GM12878 (cell line): ENCODE measurements around the gene CAMTA1. TPM values are rescaled to one million over a fixed set of nuclear protein-coding genes. Genes with fewer than 3 reads are reported as not detected.

Source experiments
- ATAC-seq: fragments of 200-7000 bp; cut with Tn5 transposase; 3 replicates; pipeline ENCODE4 v1.9.1; 2020; ENCODE audit warnings: mild to moderate bottlenecking, moderate library complexity
- BruUV-seq: library from RNA; stranded (reverse); fragments of 400-500 nt; replicated peaks from 2 replicates; lab custom pipeline; 2021; lab: Mats Ljungman, UMichigan
- CTCF ChIA-PET: fragments of 300-600 bp; sonication (Branson Sonifier 250); formaldehyde crosslinking; extraction: SDS; loops from one replicate; lab custom pipeline; 2021; ENCODE audit warnings: inconsistent platforms; lab: Yijun Ruan, JAX
- POLR2A ChIA-PET: fragments of 350-600 bp; formaldehyde crosslinking; extraction: SDS; loops from one replicate; lab custom pipeline; 2021; ENCODE audit warnings: inconsistent platforms; lab: Charles Lee
- RAD21 ChIA-PET: fragments of 300-600 bp; sonication (Branson Sonifier 250); formaldehyde crosslinking; loops from one replicate; lab custom pipeline; 2023; ENCODE audit warnings: antibody characterized with exemption; ENCODE audit not compliant: unreplicated experiment; lab: Charles Lee
- SMC1A ChIA-PET: fragments of 300-600 bp; sonication (Branson Sonifier 250); formaldehyde crosslinking; loops from one replicate; lab custom pipeline; 2023; ENCODE audit not compliant: unreplicated experiment, uncharacterized antibody; lab: Charles Lee
- DNase-seq: peaks from one replicate; pipeline ENCODE4 v3.0.0-alpha.2; 2011; ENCODE audit warnings: low read depth, low spot score
- FAIRE-seq: peaks from 3 replicates; lab custom pipeline; 2011; peaks lifted over from hg19 to GRCh38; lab: Jason Lieb, UNC
- H2AFZ ChIP-seq: 2 replicates; pipeline ENCODE4 v1.6.0; 2011; ENCODE audit warnings: low read depth, low read length, control low read depth; ENCODE audit not compliant: control insufficient read depth
- H3K27ac ChIP-seq: 2 replicates; pipeline ENCODE4 v1.5.1; 2011; ENCODE audit warnings: control low read depth; ENCODE audit not compliant: control insufficient read depth, insufficient read depth
- H3K27me3 ChIP-seq, 2 experiments: replicated peaks in 1 of 2; 2 replicates each; pipeline versions ENCODE4 v1.6.0 to v1.6.1; 2011; ENCODE audit warnings: low read length in 1 of 2; ENCODE audit not compliant: control insufficient read depth in 2 of 2, insufficient read depth in 2 of 2
- H3K36me3 ChIP-seq, 2 experiments: 2 replicates each; pipeline ENCODE4 v1.5.1; 2011; ENCODE audit warnings: low read length in 1 of 2; ENCODE audit not compliant: control insufficient read depth in 2 of 2, insufficient read depth in 2 of 2
- H3K4me1 ChIP-seq: 2 replicates; pipeline ENCODE4 v1.6.1; 2011; ENCODE audit warnings: mild to moderate bottlenecking, low read length, moderate library complexity, mixed read lengths; ENCODE audit not compliant: control insufficient read depth, insufficient read depth
- H3K4me2 ChIP-seq: 2 replicates; pipeline ENCODE4 v1.6.0; 2011; ENCODE audit warnings: control low read depth; ENCODE audit not compliant: control insufficient read depth, insufficient read depth
- H3K4me3 ChIP-seq: fragments of 200-600 bp; sonication (generic); 2 replicates; pipeline ENCODE4 v1.5.1; 2016
- H3K79me2 ChIP-seq: 2 replicates; pipeline ENCODE4 v1.6.0; 2011; ENCODE audit warnings: low read length; ENCODE audit not compliant: control insufficient read depth, insufficient read depth
- H3K9ac ChIP-seq: 2 replicates; pipeline ENCODE4 v1.8.0; 2011; ENCODE audit warnings: low read length, control low read depth, mixed read lengths; ENCODE audit not compliant: control insufficient read depth, insufficient read depth
- H3K9me3 ChIP-seq: replicated peaks from 3 replicates; pipeline ENCODE4 v1.5.1; 2011; ENCODE audit warnings: mild to moderate bottlenecking, low read length; ENCODE audit not compliant: control insufficient read depth, insufficient read depth
- H4K20me1 ChIP-seq: 2 replicates; pipeline ENCODE4 v1.6.0; 2011; ENCODE audit not compliant: control insufficient read depth, insufficient read depth
- ETV6 ChIP-seq, 2 experiments: fragments of 450-650 bp in 1 of 2; IDR thresholded peaks in 1 of 2; conservative IDR thresholded peaks in 1 of 2; 2 replicates each; pipeline ENCODE4 v1.6.1; 2014; ENCODE audit warnings: antibody characterized with exemption in 1 of 2, borderline replicate concordance in 1 of 2, low read depth in 1 of 2, mild to moderate bottlenecking in 1 of 2, moderate library complexity in 1 of 2
- IKZF2 ChIP-seq, 2 experiments: fragments of 450-650 bp; IDR thresholded peaks; 2 replicates each; pipeline ENCODE4 v1.6.1; 2017; ENCODE audit warnings: mild to moderate bottlenecking in 2 of 2, moderate library complexity in 2 of 2
- MEF2B ChIP-seq: fragments of 450-650 bp; IDR thresholded peaks from 2 replicates; pipeline ENCODE4 v1.6.1; 2018; ENCODE audit warnings: mild to moderate bottlenecking, moderate library complexity; ENCODE audit not compliant: partially characterized antibody, poor library complexity, severe bottlenecking
- NFYA ChIP-seq: IDR thresholded peaks from 2 replicates; pipeline ENCODE4 v1.6.1; 2011; ENCODE audit warnings: low read depth, mild to moderate bottlenecking, low read length, improper control_type of control experiment, borderline replicate concordance
- POLR2AphosphoS2 ChIP-seq: IDR thresholded peaks from 2 replicates; pipeline ENCODE4 v1.6.1; 2011; ENCODE audit warnings: low read depth, mild to moderate bottlenecking, low read length, improper control_type of control experiment, moderate library complexity
- POLR2AphosphoS5 ChIP-seq: IDR thresholded peaks from 2 replicates; pipeline ENCODE4 v1.6.1; 2011; ENCODE audit warnings: mild to moderate bottlenecking, low read length, inconsistent platforms
- RELA ChIP-seq: fragments of 450-650 bp; IDR thresholded peaks from 2 replicates; pipeline ENCODE4 v1.8.0; 2014; ENCODE audit warnings: borderline replicate concordance; ENCODE audit not compliant: partially characterized antibody
- SMAD1 ChIP-seq: fragments of 450-650 bp; IDR thresholded peaks from 2 replicates; pipeline ENCODE4 v1.6.1; 2018; ENCODE audit warnings: mild to moderate bottlenecking, low read depth; ENCODE audit not compliant: partially characterized antibody
- SMAD5 ChIP-seq: IDR thresholded peaks from 2 replicates; pipeline ENCODE4 v1.6.1; 2016; ENCODE audit warnings: antibody characterized with exemption, low read depth
- YY1 ChIP-seq: IDR thresholded peaks from 2 replicates; pipeline ENCODE4 v1.6.1; 2011; ENCODE audit warnings: low read depth, mild to moderate bottlenecking, low read length
- WGBS: methylation state at CpG from one replicate; pipeline ENCODE4 v1.1.6; 2016; ENCODE audit warnings: low lambda C conversion rate; ENCODE audit not compliant: insufficient replicate concordance, insufficient coverage; ENCODE audit errors: missing lambda C conversion rate; 5-methylcytosine and 5-hydroxymethylcytosine counted together
- in situ Hi-C: fragments of 300-500 bp; cut with MboI; formaldehyde crosslinking; loops from 9 replicates; pipeline ENCODE4 v1.14.3; 2018; ENCODE audit warnings: mixed read lengths
- intact Hi-C: fragments of 100-400 bp; cut with micrococcal nuclease; formaldehyde crosslinking; loops from one replicate; pipeline ENCODE4 v1.14.2; 2022; ENCODE audit not compliant: unreplicated experiment
- polyA plus RNA-seq, 11 experiments: library from polyadenylated mRNA; depleted of rRNA in 4 of 11; unstranded in 6 of 11; stranded (reverse) in 5 of 11; fragments of >200 nt; fragmentation: Nextera tagmentation in 4 of 11; fragmentation: Illumina TruSeq in 1 of 11; extraction: Ambion mirVana in 4 of 11; extraction: Trizol in 1 of 11; gene quantifications; 1 replicate in 1 of 11; 2 replicates in 10 of 11; pipeline versions ENCODE4 v1.2.1 to v1.2.3, GENCODE V29; 2011 to 2016; ENCODE audit warnings: inconsistent platforms in 2 of 11, missing spikeins in 2 of 11, low read depth in 1 of 11
- total RNA-seq, 4 experiments: library from RNA; depleted of rRNA in 3 of 4; stranded (reverse); fragments of >200 nt in 3 of 4; fragmentation: Illumina TruSeq in 1 of 4; extraction: Trizol in 1 of 4; gene quantifications; 2 replicates each; pipeline versions ENCODE4 v1.2.1 to v1.2.3, GENCODE V29; 2013 to 2021
- TF ChIP-seq, protein P1 (sequence below): fragments of 450-650 bp; IDR thresholded peaks from 2 replicates; pipeline ENCODE4 v1.6.1; 2017; ENCODE audit warnings: borderline replicate concordance
- TF ChIP-seq, protein P2 (sequence below): fragments of 450-650 bp; formaldehyde crosslinking; IDR thresholded peaks from 2 replicates; pipeline ENCODE4 v1.4.0; 2020; ENCODE audit warnings: mild to moderate bottlenecking, moderate library complexity
- TF ChIP-seq, protein P3 (sequence below): fragments of 450-650 bp; IDR thresholded peaks from 2 replicates; pipeline ENCODE4 v1.6.1; 2016; ENCODE audit warnings: mild to moderate bottlenecking, moderate library complexity, borderline replicate concordance

Gene CAMTA1
- total and polyA plus RNA-seq, 10 of the 15 experiments (the other 5 are each of a cell fraction or from before 2014, with no cell fraction given) = 37.7 to 148 (median 76.4) TPM

DNA sequence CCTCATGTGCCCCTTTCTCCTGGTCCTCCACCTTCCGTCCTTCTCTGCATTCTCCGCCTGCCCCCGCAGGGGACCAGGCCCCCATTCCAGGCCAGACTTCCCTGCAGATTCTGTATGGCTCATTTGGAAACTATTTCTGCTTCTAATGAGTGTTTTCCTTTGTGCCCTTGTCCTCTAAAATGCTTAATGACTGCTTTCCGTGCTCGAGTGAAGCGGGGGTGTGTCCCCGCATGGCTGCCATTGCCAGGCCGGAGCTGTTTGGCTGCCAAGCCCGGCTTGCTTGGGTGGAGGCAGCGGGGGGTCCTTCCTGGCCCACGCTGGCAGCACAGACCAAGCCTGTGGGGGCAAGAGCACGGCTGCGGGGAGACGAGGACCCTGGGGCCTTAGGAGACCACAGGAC lies 686.6 kb downstream of the CAMTA1 start:
- no peak for DNase-seq
- Histone ChIP-seq H3K9ac (no peak overlapping the region), H3K4me2 (no peak overlapping the region), H3K27ac (no peak overlapping the region), H2AFZ (no peak overlapping the region), H3K9me3 (no peaks in the 10 kb centered on the region), H3K4me3 (no peak overlapping the region), H3K36me3 (no peaks in the 10 kb centered on the region), H3K27me3 (no peaks in the 10 kb centered on the region; a peak in 1 of 4 replicates), H3K79me2 (no peaks in the 10 kb centered on the region)
- ChIA-PET RAD21 (no interaction called here), CTCF (no interaction called here)
- intact Hi-C loops (no loop called here), in situ Hi-C loops (no loop called here)
- ATAC-seq = no peak
- no peak for FAIRE-seq
- TF ChIP-seq, protein P1, sequence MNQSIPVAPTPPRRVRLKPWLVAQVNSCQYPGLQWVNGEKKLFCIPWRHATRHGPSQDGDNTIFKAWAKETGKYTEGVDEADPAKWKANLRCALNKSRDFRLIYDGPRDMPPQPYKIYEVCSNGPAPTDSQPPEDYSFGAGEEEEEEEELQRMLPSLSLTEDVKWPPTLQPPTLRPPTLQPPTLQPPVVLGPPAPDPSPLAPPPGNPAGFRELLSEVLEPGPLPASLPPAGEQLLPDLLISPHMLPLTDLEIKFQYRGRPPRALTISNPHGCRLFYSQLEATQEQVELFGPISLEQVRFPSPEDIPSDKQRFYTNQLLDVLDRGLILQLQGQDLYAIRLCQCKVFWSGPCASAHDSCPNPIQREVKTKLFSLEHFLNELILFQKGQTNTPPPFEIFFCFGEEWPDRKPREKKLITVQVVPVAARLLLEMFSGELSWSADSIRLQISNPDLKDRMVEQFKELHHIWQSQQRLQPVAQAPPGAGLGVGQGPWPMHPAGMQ = no peak
- TF ChIP-seq, protein P2, sequence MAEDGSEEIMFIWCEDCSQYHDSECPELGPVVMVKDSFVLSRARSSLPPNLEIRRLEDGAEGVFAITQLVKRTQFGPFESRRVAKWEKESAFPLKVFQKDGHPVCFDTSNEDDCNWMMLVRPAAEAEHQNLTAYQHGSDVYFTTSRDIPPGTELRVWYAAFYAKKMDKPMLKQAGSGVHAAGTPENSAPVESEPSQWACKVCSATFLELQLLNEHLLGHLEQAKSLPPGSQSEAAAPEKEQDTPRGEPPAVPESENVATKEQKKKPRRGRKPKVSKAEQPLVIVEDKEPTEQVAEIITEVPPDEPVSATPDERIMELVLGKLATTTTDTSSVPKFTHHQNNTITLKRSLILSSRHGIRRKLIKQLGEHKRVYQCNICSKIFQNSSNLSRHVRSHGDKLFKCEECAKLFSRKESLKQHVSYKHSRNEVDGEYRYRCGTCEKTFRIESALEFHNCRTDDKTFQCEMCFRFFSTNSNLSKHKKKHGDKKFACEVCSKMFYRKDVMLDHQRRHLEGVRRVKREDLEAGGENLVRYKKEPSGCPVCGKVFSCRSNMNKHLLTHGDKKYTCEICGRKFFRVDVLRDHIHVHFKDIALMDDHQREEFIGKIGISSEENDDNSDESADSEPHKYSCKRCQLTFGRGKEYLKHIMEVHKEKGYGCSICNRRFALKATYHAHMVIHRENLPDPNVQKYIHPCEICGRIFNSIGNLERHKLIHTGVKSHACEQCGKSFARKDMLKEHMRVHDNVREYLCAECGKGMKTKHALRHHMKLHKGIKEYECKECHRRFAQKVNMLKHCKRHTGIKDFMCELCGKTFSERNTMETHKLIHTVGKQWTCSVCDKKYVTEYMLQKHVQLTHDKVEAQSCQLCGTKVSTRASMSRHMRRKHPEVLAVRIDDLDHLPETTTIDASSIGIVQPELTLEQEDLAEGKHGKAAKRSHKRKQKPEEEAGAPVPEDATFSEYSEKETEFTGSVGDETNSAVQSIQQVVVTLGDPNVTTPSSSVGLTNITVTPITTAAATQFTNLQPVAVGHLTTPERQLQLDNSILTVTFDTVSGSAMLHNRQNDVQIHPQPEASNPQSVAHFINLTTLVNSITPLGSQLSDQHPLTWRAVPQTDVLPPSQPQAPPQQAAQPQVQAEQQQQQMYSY (CRISPR knock-in tag) = no peak
- no peak for TF ChIP-seq POLR2AphosphoS2
- TF ChIP-seq SMAD1 = no peak
- TF ChIP-seq RELA = no peak
- TF ChIP-seq POLR2AphosphoS5 = no peak
- no peak for TF ChIP-seq MEF2B
- TF ChIP-seq SMAD5 = no peak
- TF ChIP-seq IKZF2 (IDR thresholded peaks at IDR 0.05) = no peak
- TF ChIP-seq NFYA = no peak
- TF ChIP-seq, protein P3, sequence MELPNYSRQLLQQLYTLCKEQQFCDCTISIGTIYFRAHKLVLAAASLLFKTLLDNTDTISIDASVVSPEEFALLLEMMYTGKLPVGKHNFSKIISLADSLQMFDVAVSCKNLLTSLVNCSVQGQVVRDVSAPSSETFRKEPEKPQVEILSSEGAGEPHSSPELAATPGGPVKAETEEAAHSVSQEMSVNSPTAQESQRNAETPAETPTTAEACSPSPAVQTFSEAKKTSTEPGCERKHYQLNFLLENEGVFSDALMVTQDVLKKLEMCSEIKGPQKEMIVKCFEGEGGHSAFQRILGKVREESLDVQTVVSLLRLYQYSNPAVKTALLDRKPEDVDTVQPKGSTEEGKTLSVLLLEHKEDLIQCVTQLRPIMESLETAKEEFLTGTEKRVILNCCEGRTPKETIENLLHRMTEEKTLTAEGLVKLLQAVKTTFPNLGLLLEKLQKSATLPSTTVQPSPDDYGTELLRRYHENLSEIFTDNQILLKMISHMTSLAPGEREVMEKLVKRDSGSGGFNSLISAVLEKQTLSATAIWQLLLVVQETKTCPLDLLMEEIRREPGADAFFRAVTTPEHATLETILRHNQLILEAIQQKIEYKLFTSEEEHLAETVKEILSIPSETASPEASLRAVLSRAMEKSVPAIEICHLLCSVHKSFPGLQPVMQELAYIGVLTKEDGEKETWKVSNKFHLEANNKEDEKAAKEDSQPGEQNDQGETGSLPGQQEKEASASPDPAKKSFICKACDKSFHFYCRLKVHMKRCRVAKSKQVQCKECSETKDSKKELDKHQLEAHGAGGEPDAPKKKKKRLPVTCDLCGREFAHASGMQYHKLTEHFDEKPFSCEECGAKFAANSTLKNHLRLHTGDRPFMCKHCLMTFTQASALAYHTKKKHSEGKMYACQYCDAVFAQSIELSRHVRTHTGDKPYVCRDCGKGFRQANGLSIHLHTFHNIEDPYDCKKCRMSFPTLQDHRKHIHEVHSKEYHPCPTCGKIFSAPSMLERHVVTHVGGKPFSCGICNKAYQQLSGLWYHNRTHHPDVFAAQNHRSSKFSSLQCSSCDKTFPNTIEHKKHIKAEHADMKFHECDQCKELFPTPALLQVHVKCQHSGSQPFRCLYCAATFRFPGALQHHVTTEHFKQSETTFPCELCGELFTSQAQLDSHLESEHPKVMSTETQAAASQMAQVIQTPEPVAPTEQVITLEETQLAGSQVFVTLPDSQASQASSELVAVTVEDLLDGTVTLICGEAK = no peak
- no peak for TF ChIP-seq YY1
- no peak for TF ChIP-seq ETV6 (conservative IDR thresholded peaks at IDR 0.05 in 1 of 2, IDR thresholded peaks at IDR 0.05 in 1 of 2; ENCODE audit: borderline replicate concordance in 1 of 2, low read depth in 1 of 2)
- TF ChIP-seq, all 136 proteins: peak for 0
- no peaks in the 10 kb centered on the region for H4K20me1 ChIP-seq
- BruUV-seq = no TSS peak
- POLR2A ChIA-PET = no interaction called here
- 49% methylated on average over 14 of the region's 14 CpGs for WGBS
- SMC1A ChIA-PET = no interaction called here
- peaks cover 10% of the 10 kb centered on the region for H3K4me1 ChIP-seq
